HCT116 (cell line): Measurements from ENCODE around the gene GYPC.

ENCODE experiments used
- CTCF ChIP-seq, 3 experiments: fragments of 200-600 bp in 1 of 3; sonication (generic) in 1 of 3; IDR thresholded peaks in 2 of 3; conservative IDR thresholded peaks in 1 of 3; 2 replicates each; pipeline ENCODE4 v1.5.1; 2012 to 2017; ENCODE audit warnings: low read depth in 2 of 3, low read length in 2 of 3, antibody characterized with exemption in 1 of 3, borderline replicate concordance in 1 of 3, control low read depth in 1 of 3, mild to moderate bottlenecking in 1 of 3, mixed read lengths in 1 of 3, mixed run types in 1 of 3, moderate library complexity in 1 of 3; ENCODE audit not compliant: insufficient read depth in 1 of 3
- EZH2 ChIP-seq: fragments of 200-600 bp; sonication (generic); IDR thresholded peaks from 2 replicates; pipeline ENCODE4 v1.6.1; 2017; ENCODE audit warnings: antibody characterized with exemption, mixed run types
- EZH2phosphoT487 ChIP-seq: fragments of 200-600 bp; IDR thresholded peaks from 2 replicates; pipeline ENCODE4 v1.6.1; 2018; ENCODE audit warnings: antibody characterized with exemption, borderline replicate concordance
- POLR2A ChIP-seq: IDR thresholded peaks from 2 replicates; pipeline ENCODE4 v1.7.0; 2011; ENCODE audit warnings: borderline replicate concordance; ENCODE audit not compliant: insufficient read depth, insufficient read length; ENCODE audit errors: extremely low read depth
- POLR2AphosphoS5 ChIP-seq: IDR thresholded peaks from 2 replicates; pipeline ENCODE4 v1.6.1; 2011; ENCODE audit warnings: mild to moderate bottlenecking, low read depth, low read length, moderate library complexity
- REST ChIP-seq: IDR thresholded peaks from 2 replicates; pipeline ENCODE4 v1.6.1; 2012; ENCODE audit warnings: low read depth
- SP1 ChIP-seq: IDR thresholded peaks from 2 replicates; pipeline ENCODE4 v1.6.1; 2012; ENCODE audit warnings: low read depth
- ZNF274 ChIP-seq: fragments of 200-500 bp; sonication (Bioruptor generic); IDR thresholded peaks from 2 replicates; pipeline ENCODE4 v1.6.1; 2014; ENCODE audit warnings: mild to moderate bottlenecking, low read depth, low read length, inconsistent platforms

GRCh38 chr2:126672980-126673605 is 17.1 kb downstream of the GYPC start:
- TF ChIP-seq ZNF274 (no peak), CTCF (IDR thresholded peaks at IDR 0.05 in 2 of 3, conservative IDR thresholded peaks at IDR 0.05 in 1 of 3; ENCODE audit: borderline replicate concordance in 1 of 3, insufficient read depth in 1 of 3, low read depth in 2 of 3, low read length in 2 of 3) (no peak), POLR2AphosphoS5 (no peak), EZH2 (no peak), EZH2phosphoT487 (no peak), SP1 (no peak), REST (no peak), POLR2A (no peak)
